ENCODE data around the gene STS.

GRCh38 chrX:7147413-7147977, at the start of gene STS:
- TF ChIP-seq CTCF (IDR thresholded peaks at IDR 0.05) (no peak), EZH2phosphoT487 (IDR thresholded peaks at IDR 0.05) (no peak)

All from neural progenitor cell (in vitro differentiated cells).